Caco-2 (cell line): Measurements from ENCODE around the gene SLX9. TPM values are rescaled to one million over a fixed set of nuclear protein-coding genes. Genes with fewer than 3 reads are reported as not detected.

ENCODE experiments used
- BruUV-seq: library from RNA; stranded (reverse); fragments of 400-500 nt; replicated peaks from 2 replicates; lab custom pipeline; 2021; lab: Mats Ljungman, UMichigan
- CTCF ChIA-PET: fragments of 300-600 bp; sonication (Branson Sonifier 250); formaldehyde crosslinking; loops from one replicate; lab custom pipeline; 2022; ENCODE audit warnings: antibody characterized with exemption; lab: Charles Lee
- POLR2A ChIA-PET: fragments of 300-600 bp; sonication (Branson Sonifier 250); formaldehyde crosslinking; loops from one replicate; lab custom pipeline; 2022; ENCODE audit warnings: antibody characterized with exemption; lab: Charles Lee
- DNase-seq, 2 experiments: peaks; one replicate each; pipeline versions ENCODE4 v3.0.0 to v3.0.0-alpha.2; 2020 to 2022
- H3K27me3 ChIP-seq: replicated peaks from 2 replicates; pipeline ENCODE4 v1.6.0; 2011; ENCODE audit warnings: low read length; ENCODE audit not compliant: control insufficient read depth, insufficient read depth
- H3K36me3 ChIP-seq: 2 replicates; pipeline ENCODE4 v1.5.1; 2011; ENCODE audit warnings: low read length; ENCODE audit not compliant: control insufficient read depth, insufficient read depth
- H3K4me1 ChIP-seq: fragments of 250-450 bp; sonication (Bioruptor Pico); 2 replicates; pipeline ENCODE4 v1.5.1; 2020; ENCODE audit warnings: mild to moderate bottlenecking
- H3K4me3 ChIP-seq: 2 replicates; pipeline ENCODE4 v1.5.1; 2011; ENCODE audit warnings: low read depth, mild to moderate bottlenecking, control low read depth, low read length
- H3K9me3 ChIP-seq: fragments of 250-450 bp; sonication (Bioruptor Pico); 2 replicates; pipeline ENCODE4 v1.5.1; 2020; ENCODE audit warnings: mild to moderate bottlenecking, moderate library complexity
- H3K27ac Mint-ChIP-seq: one replicate; pipeline ENCODE4 v1.8.0; 2022; ENCODE audit warnings: mixed read lengths; ENCODE audit not compliant: unreplicated experiment
- H3K27me3 Mint-ChIP-seq: one replicate; pipeline ENCODE4 v1.8.0; 2022; ENCODE audit warnings: mixed read lengths; ENCODE audit not compliant: insufficient read depth, unreplicated experiment
- H3K36me3 Mint-ChIP-seq: one replicate; pipeline ENCODE4 v1.8.0; 2022; ENCODE audit warnings: mild to moderate bottlenecking, mixed read lengths; ENCODE audit not compliant: insufficient read depth, unreplicated experiment
- H3K4me1 Mint-ChIP-seq: one replicate; pipeline ENCODE4 v1.8.0; 2022; ENCODE audit warnings: low read depth, mixed read lengths; ENCODE audit not compliant: unreplicated experiment
- H3K4me3 Mint-ChIP-seq: one replicate; pipeline ENCODE4 v1.8.0; 2022; ENCODE audit warnings: mild to moderate bottlenecking, moderate library complexity, mixed read lengths; ENCODE audit not compliant: unreplicated experiment
- H3K9me3 Mint-ChIP-seq: one replicate; pipeline ENCODE4 v1.8.0; 2022; ENCODE audit warnings: mixed read lengths; ENCODE audit not compliant: unreplicated experiment
- intact Hi-C: fragments of 100-400 bp; cut with micrococcal nuclease; formaldehyde crosslinking; loops from one replicate; pipeline ENCODE4 v1.10.0; 2022; ENCODE audit not compliant: unreplicated experiment
- total RNA-seq: library from RNA; stranded (reverse); gene quantifications from 2 replicates; pipeline ENCODE4 v1.2.3, GENCODE V29; 2022
- TF ChIP-seq, protein P1 (sequence below), 2 experiments: fragments of 200-600 bp in 1 of 2; IDR thresholded peaks; 1 replicate in 1 of 2; 2 replicates in 1 of 2; pipeline versions ENCODE4 v1.5.1 to v1.8.0; 2011 to 2022; ENCODE audit warnings: antibody characterized with exemption in 1 of 2, control low read depth in 1 of 2, inconsistent platforms in 1 of 2, low read depth in 1 of 2, low read length in 1 of 2, mild to moderate bottlenecking in 1 of 2, moderate library complexity in 1 of 2; ENCODE audit not compliant: insufficient read depth in 1 of 2, severe bottlenecking in 1 of 2, unreplicated experiment in 1 of 2

The SLX9 gene
- total RNA-seq, 1 experiment from 2014 or later: 62.1 TPM

DNA sequence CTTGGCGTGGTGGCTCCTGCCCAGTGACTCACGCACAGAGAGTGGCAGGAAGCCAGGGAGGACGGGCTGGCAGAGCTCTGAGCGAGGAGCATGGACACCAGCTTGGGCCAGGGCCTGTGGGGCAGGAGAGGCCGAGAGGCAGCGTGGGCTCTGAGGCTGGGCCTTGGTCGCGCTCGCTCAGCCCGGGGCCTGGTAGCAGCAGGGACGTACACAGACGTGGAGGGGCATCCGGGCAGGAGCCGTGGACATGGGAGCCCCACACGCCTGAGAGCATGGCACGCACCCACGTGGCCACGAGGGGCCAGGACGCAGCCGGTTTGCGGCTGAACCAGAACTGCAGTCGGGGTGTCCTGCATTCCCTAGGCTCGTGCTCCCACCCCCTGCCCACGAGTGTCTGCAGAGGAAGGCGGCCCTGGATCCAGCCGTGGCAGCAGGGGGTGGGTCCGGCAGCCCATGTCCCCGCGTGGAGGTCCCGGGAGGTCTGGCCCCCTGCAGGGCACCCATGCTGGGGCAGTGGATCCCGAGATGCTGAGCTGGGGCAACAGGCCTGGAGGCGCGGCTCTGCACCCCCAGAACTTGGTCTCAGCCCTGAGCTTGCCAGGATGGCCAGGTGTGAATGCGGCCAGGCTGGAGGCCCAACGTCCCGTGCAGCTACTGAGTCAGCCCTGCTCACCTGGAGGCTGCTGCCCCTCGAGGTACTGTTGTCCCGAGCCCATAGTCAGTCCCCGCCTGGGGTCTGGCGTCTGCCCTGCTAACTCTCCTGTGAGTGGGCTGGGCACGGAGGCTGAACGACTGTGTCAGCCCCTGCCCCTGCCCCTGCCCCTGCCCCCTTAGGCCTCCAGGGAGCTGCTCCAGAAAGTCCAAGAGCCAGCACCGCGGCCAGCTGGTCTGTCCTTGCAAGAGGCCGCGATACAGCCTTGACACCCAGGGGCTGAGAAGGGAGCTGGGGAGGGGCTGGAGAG is 61.6 kb downstream of the SLX9 start:
- CTCF ChIA-PET: no interaction called here
- no peaks in the 10 kb centered on the region for H3K9me3 ChIP-seq
- BruUV-seq: no TSS peak

DNA sequence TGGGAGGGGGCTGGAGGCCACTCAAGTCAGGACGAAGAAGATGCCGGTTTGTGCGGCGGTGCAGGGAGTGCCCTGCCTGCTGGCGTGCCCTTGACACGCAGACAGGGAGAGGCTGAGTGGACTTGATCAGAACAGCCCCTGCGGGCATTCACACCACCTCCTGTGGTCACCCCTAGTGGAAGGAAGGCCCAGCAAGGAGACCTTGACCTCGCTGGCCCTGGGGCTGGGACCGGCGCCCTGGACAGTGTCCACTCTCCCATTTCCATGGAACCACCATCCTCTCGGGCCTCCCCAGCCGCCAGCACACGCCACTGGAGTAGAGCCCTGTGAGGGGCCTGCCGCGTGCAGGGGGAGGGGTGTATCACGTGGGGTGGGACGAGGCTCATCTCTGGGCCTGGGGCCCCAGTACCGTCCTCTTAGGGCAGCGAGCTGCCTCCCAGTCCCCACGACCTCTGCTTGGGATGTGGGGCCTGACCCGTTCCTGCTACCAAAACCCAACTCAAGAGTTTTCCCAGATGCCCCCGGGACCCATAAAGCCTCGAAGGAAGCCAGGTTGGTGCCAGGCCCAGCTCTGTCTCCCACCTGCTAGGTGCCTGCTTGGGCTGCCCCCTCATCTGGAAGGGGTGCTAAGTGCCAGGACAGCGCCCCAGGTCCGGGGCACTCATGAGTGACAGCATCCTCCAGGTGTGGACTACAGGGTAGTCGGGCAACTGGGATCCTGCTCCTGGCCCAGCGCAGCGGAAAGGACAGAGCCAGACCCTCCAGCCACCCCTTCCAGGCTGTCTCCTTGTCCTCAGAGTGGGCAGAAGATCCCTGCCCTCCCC is 62.8 kb downstream of the SLX9 start:
- no peaks in the 10 kb centered on the region for H3K9me3 ChIP-seq
- TF ChIP-seq, protein P1, sequence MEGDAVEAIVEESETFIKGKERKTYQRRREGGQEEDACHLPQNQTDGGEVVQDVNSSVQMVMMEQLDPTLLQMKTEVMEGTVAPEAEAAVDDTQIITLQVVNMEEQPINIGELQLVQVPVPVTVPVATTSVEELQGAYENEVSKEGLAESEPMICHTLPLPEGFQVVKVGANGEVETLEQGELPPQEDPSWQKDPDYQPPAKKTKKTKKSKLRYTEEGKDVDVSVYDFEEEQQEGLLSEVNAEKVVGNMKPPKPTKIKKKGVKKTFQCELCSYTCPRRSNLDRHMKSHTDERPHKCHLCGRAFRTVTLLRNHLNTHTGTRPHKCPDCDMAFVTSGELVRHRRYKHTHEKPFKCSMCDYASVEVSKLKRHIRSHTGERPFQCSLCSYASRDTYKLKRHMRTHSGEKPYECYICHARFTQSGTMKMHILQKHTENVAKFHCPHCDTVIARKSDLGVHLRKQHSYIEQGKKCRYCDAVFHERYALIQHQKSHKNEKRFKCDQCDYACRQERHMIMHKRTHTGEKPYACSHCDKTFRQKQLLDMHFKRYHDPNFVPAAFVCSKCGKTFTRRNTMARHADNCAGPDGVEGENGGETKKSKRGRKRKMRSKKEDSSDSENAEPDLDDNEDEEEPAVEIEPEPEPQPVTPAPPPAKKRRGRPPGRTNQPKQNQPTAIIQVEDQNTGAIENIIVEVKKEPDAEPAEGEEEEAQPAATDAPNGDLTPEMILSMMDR (IDR thresholded peaks at IDR 0.05; ENCODE audit: insufficient read depth in 1 of 2, low read depth in 1 of 2, low read length in 1 of 2, severe bottlenecking in 1 of 2, unreplicated experiment in 1 of 2): no peak
- no peaks in the 10 kb centered on the region for H3K36me3 Mint-ChIP-seq
- intact Hi-C loops: no loop called here
- no peaks in the 10 kb centered on the region for H3K36me3 ChIP-seq
- peaks cover 3% of the 10 kb centered on the region for H3K4me1 Mint-ChIP-seq
- H3K4me3 Mint-ChIP-seq: no peak overlapping the region
- H3K27ac Mint-ChIP-seq: no peak overlapping the region
- no peaks in the 10 kb centered on the region for H3K27me3 Mint-ChIP-seq
- no TSS peak for BruUV-seq
- POLR2A ChIA-PET: no interaction called here
- peaks cover 14% of the 10 kb centered on the region for H3K9me3 Mint-ChIP-seq
- H3K4me1 ChIP-seq: no peaks in the 10 kb centered on the region
- no peak for DNase-seq
- CTCF ChIA-PET: no interaction called here
- H3K27me3 ChIP-seq: no peaks in the 10 kb centered on the region
- H3K4me3 ChIP-seq: no peak overlapping the region

More for the DNA sequence above, 61.6 kb downstream of the SLX9 start:
- Mint-ChIP-seq H3K36me3 (no peaks in the 10 kb centered on the region), H3K4me3 (no peak overlapping the region), H3K9me3 (peaks cover 12% of the 10 kb centered on the region), H3K27me3 (no peaks in the 10 kb centered on the region), H3K4me1 (no peaks in the 10 kb centered on the region), H3K27ac (no peak overlapping the region)
- H3K27me3 ChIP-seq: no peaks in the 10 kb centered on the region
- TF ChIP-seq, protein P1 (IDR thresholded peaks at IDR 0.05; ENCODE audit: insufficient read depth in 1 of 2, low read depth in 1 of 2, low read length in 1 of 2, severe bottlenecking in 1 of 2, unreplicated experiment in 1 of 2): no peak
- POLR2A ChIA-PET: no interaction called here
- intact Hi-C loops: no loop called here
- no peaks in the 10 kb centered on the region for H3K36me3 ChIP-seq
- no peaks in the 10 kb centered on the region for H3K4me1 ChIP-seq
- DNase-seq: no peak
- no peak overlapping the region for H3K4me3 ChIP-seq

DNA sequence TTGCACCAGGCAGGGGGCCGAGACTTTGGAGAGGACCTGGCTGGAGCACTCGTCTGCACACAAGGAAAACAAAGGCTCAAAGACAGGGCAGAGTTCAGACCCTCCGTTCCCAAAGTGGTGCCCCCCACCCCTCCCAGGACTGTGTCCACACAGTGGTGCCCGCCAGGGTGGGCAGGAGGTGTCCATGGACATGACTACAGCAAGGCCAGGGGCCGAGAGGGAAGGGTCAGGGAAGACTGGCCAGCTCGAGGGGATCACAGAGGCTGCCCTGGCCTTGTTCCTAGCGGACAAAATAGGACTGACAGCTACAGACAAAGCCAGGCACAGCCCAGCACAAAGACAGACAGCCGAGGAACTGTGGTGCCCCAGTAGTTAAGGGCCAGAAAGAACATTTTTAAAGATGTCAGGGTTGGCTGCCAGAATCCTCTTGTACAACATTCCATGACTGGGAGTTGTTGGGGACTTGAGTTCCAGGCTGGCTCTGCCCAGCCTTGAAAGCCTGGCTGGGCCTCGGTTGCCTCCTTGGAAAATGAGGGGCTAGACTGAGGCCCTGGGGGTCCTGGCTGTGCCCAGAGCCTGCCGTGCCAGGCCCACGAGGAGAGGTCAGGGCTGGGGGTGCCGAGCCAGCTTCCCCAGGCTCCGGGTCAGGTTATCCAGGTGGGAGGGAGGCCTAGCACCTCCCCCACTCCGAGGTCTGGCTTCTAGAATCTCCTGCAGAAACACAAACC is 63.7 kb downstream of the SLX9 start:
- Histone ChIP-seq H3K4me1 (no peaks in the 10 kb centered on the region), H3K9me3 (no peaks in the 10 kb centered on the region), H3K36me3 (no peaks in the 10 kb centered on the region), H3K4me3 (no peak overlapping the region), H3K27me3 (no peaks in the 10 kb centered on the region)
- Mint-ChIP-seq H3K36me3 (no peaks in the 10 kb centered on the region), H3K27me3 (no peaks in the 10 kb centered on the region), H3K4me1 (peaks cover 7% of the 10 kb centered on the region), H3K27ac (no peak overlapping the region), H3K9me3 (peaks cover 14% of the 10 kb centered on the region), H3K4me3 (no peak overlapping the region)
- ChIA-PET POLR2A (no interaction called here), CTCF (no interaction called here)
- intact Hi-C loops: no loop called here
- no TSS peak for BruUV-seq
- DNase-seq: no peak
- TF ChIP-seq, protein P1 (IDR thresholded peaks at IDR 0.05; ENCODE audit: insufficient read depth in 1 of 2, low read depth in 1 of 2, low read length in 1 of 2, severe bottlenecking in 1 of 2, unreplicated experiment in 1 of 2): no peak
